Peyer's patch (tissue), 4 donors: ENCODE measurements around the gene FGF1. TPM values are rescaled to one million over a fixed set of nuclear protein-coding genes. Genes with fewer than 3 reads are reported as not detected.

ENCODE experiments used
- DNase-seq, 3 donors: peaks; one replicate each; pipeline ENCODE4 v3.0.0-alpha.2; 2017 to 2019
- H3K27ac ChIP-seq, 4 donors: fragments of 200-600 bp; sonication (generic); one replicate each; pipeline ENCODE4 v1.5.1; 2016 to 2019
- H3K27me3 ChIP-seq, 2 donors: fragments of 200-600 bp; sonication (generic); one replicate each; pipeline ENCODE4 v1.5.1; 2019
- H3K36me3 ChIP-seq, 3 donors: fragments of 200-600 bp; sonication (generic); one replicate each; pipeline ENCODE4 v1.5.1; 2016 to 2019
- H3K4me1 ChIP-seq, 4 donors: fragments of 200-600 bp; sonication (generic); one replicate each; pipeline ENCODE4 v1.5.1; 2016 to 2019
- H3K4me3 ChIP-seq, 4 donors: fragments of 200-600 bp; sonication (generic); 1 replicate in 3 of 4; 2 replicates in 1 of 4; pipeline ENCODE4 v1.5.1; 2016 to 2019; ENCODE audit warnings: mild to moderate bottlenecking in 1 of 4
- H3K9me3 ChIP-seq, 4 donors: fragments of 200-600 bp; sonication (generic); one replicate each; pipeline ENCODE4 v1.5.1; 2016 to 2019; ENCODE audit warnings: mild to moderate bottlenecking in 1 of 4
- CTCF ChIP-seq, 6 experiments: fragments of 450-650 bp in 4 of 6; fragments of 200-600 bp in 2 of 6; sonication (generic) in 1 of 6; IDR thresholded peaks; one replicate each; pipeline ENCODE4 v1.5.1; 2017 to 2019; ENCODE audit warnings: antibody characterized with exemption in 6 of 6, mild to moderate bottlenecking in 3 of 6, moderate library complexity in 1 of 6
- POLR2A ChIP-seq, 2 donors: fragments of 450-650 bp; IDR thresholded peaks; one replicate each; pipeline ENCODE4 v1.5.1; 2017; ENCODE audit warnings: antibody characterized with exemption in 2 of 2, mild to moderate bottlenecking in 2 of 2, moderate library complexity in 2 of 2
- total RNA-seq, 4 donors: library from RNA; depleted of rRNA; stranded (reverse); fragments of >200 nt; gene quantifications; one replicate each; pipeline ENCODE4 v1.1.0, GENCODE V29; 2016

FGF1 gene
- total RNA-seq, 4 donors from 2014 or later: not detected

- no peak overlapping the region for H3K4me3 ChIP-seq
- no peak for DNase-seq
- H3K27me3 ChIP-seq: no peaks in the 10 kb centered on the region
- TF ChIP-seq POLR2A (IDR thresholded peaks at IDR 0.05) (no peak), CTCF (IDR thresholded peaks at IDR 0.05) (no peak)
- no peaks in the 10 kb centered on the region for H3K9me3 ChIP-seq
- no peaks in the 10 kb centered on the region for H3K36me3 ChIP-seq
- H3K4me1 ChIP-seq: no peaks in the 10 kb centered on the region
- H3K27ac ChIP-seq: no peak overlapping the region
These were observed 1.1 kb upstream of the FGF1 start for GRCh38 chr5:142686968-142687367.

- no peak for DNase-seq
- Histone ChIP-seq H3K36me3 (no peaks in the 10 kb centered on the region), H3K4me3 (no peak overlapping the region), H3K9me3 (no peaks in the 10 kb centered on the region), H3K4me1 (no peaks in the 10 kb centered on the region), H3K27me3 (no peaks in the 10 kb centered on the region), H3K27ac (no peak overlapping the region)
- TF ChIP-seq POLR2A (IDR thresholded peaks at IDR 0.05): no peak
- no peak for TF ChIP-seq CTCF (IDR thresholded peaks at IDR 0.05)
These were observed 382 bp upstream of the FGF1 start for GRCh38 chr5:142686210-142686734.

GRCh38 chr5:142684508-142685041 lies 1.3 kb downstream of the FGF1 start:
- TF ChIP-seq CTCF (IDR thresholded peaks at IDR 0.05) (no peak), POLR2A (IDR thresholded peaks at IDR 0.05) (no peak)
- H3K27me3 ChIP-seq: no peaks in the 10 kb centered on the region
- H3K4me3 ChIP-seq: no peak overlapping the region
- H3K4me1 ChIP-seq: no peaks in the 10 kb centered on the region
- DNase-seq: no peak
- no peaks in the 10 kb centered on the region for H3K36me3 ChIP-seq
- H3K27ac ChIP-seq: peak overlapping the region in 2 of 4 donors; percentile 12 to 38
- no peaks in the 10 kb centered on the region for H3K9me3 ChIP-seq

GRCh38 chr5:142683881-142684505 lies 1.9 kb downstream of the FGF1 start:
- Histone ChIP-seq H3K4me1 (no peaks in the 10 kb centered on the region), H3K9me3 (no peaks in the 10 kb centered on the region), H3K27me3 (no peaks in the 10 kb centered on the region), H3K27ac (no peak overlapping the region), H3K4me3 (no peak overlapping the region), H3K36me3 (no peaks in the 10 kb centered on the region)
- TF ChIP-seq CTCF (IDR thresholded peaks at IDR 0.05) (no peak), POLR2A (IDR thresholded peaks at IDR 0.05) (no peak)
- DNase-seq: no peak

- Histone ChIP-seq H3K4me1 (no peaks in the 10 kb centered on the region), H3K27me3 (no peaks in the 10 kb centered on the region), H3K36me3 (no peaks in the 10 kb centered on the region), H3K27ac (no peak overlapping the region), H3K4me3 (no peak overlapping the region), H3K9me3 (no peaks in the 10 kb centered on the region)
- TF ChIP-seq CTCF (IDR thresholded peaks at IDR 0.05): no peak
- TF ChIP-seq POLR2A (IDR thresholded peaks at IDR 0.05): no peak
- no peak for DNase-seq
These were observed 2.8 kb downstream of the FGF1 start for GRCh38 chr5:142683116-142683515.
